A673 (cell line): ENCODE measurements around the gene COL4A6. TPM values are rescaled to one million over a fixed set of nuclear protein-coding genes. Genes with fewer than 3 reads are reported as not detected.
A peak's percentile ranks its signal among the peaks of the same experiment; 100 is the strongest.

Source experiments
- BruUV-seq: library from RNA; stranded (reverse); fragments of 400-500 nt; replicated peaks from 2 replicates; lab custom pipeline; 2021; lab: Mats Ljungman, UMichigan
- CTCF ChIA-PET: fragments of 300-600 bp; sonication (Branson Sonifier 250); formaldehyde crosslinking; loops from one replicate; lab custom pipeline; 2022; ENCODE audit warnings: antibody characterized with exemption; lab: Charles Lee
- POLR2A ChIA-PET: fragments of 300-600 bp; sonication (Branson Sonifier 250); formaldehyde crosslinking; loops from one replicate; lab custom pipeline; 2022; ENCODE audit warnings: antibody characterized with exemption; ENCODE audit not compliant: low non-redundant PET; lab: Charles Lee
- DNase-seq: peaks from one replicate; pipeline ENCODE4 v3.0.0-alpha.2; 2015; ENCODE audit warnings: low spot score
- H3K27ac ChIP-seq: fragments of 200-600 bp; sonication (generic); 2 replicates; pipeline ENCODE4 v1.5.1; 2016; ENCODE audit warnings: mixed run types, low read depth, mild to moderate bottlenecking, mixed read lengths, antibody characterized with exemption, low read length; ENCODE audit not compliant: poor library complexity, severe bottlenecking
- H3K27me3 ChIP-seq: fragments of 200-600 bp; sonication (generic); replicated peaks from 2 replicates; pipeline ENCODE4 v1.6.1; 2017; ENCODE audit warnings: mixed run types, low read depth, mild to moderate bottlenecking, mixed read lengths, antibody characterized with exemption, low read length; ENCODE audit not compliant: insufficient read depth, poor library complexity
- H3K36me3 ChIP-seq: fragments of 200-600 bp; sonication (generic); 2 replicates; pipeline ENCODE4 v1.6.1; 2016; ENCODE audit warnings: mixed run types, mild to moderate bottlenecking, mixed read lengths, antibody characterized with exemption, low read length; ENCODE audit not compliant: insufficient read depth, poor library complexity, severe bottlenecking
- H3K4me1 ChIP-seq: fragments of 200-600 bp; sonication (generic); 2 replicates; pipeline ENCODE4 v1.6.1; 2017; ENCODE audit warnings: mixed run types, mild to moderate bottlenecking, mixed read lengths, antibody characterized with exemption, low read length; ENCODE audit not compliant: insufficient read depth, poor library complexity, severe bottlenecking
- H3K4me3 ChIP-seq: fragments of 200-600 bp; sonication (generic); 2 replicates; pipeline ENCODE4 v1.5.1; 2016; ENCODE audit warnings: low read depth, mixed run types, mild to moderate bottlenecking, mixed read lengths, low read length; ENCODE audit not compliant: poor library complexity, severe bottlenecking
- H3K9me3 ChIP-seq: fragments of 200-600 bp; sonication (generic); 2 replicates; pipeline ENCODE4 v1.6.1; 2016; ENCODE audit warnings: mixed run types, low read depth, mild to moderate bottlenecking, mixed read lengths, antibody characterized with exemption, low read length; ENCODE audit not compliant: poor library complexity, severe bottlenecking
- EZH2 ChIP-seq: fragments of 200-600 bp; sonication (generic); IDR thresholded peaks from 2 replicates; pipeline ENCODE4 v1.6.1; 2017; ENCODE audit warnings: borderline replicate concordance, low read depth, mild to moderate bottlenecking, mixed read lengths, antibody characterized with exemption, low read length; ENCODE audit not compliant: poor library complexity, severe bottlenecking
- intact Hi-C: fragments of 100-400 bp; cut with micrococcal nuclease; formaldehyde crosslinking; loops from one replicate; pipeline ENCODE4 v1.10.0; 2022; ENCODE audit not compliant: unreplicated experiment
- total RNA-seq: library from RNA; stranded (reverse); gene quantifications from 2 replicates; pipeline ENCODE4 v1.2.3, GENCODE V29; 2021
- TF ChIP-seq, protein P1 (sequence below): fragments of 300-800, 200-600 bp; sonication (generic); conservative IDR thresholded peaks from 2 replicates; pipeline ENCODE4 v1.5.1; 2017; ENCODE audit warnings: low read depth, mild to moderate bottlenecking, antibody characterized with exemption, low read length, moderate library complexity, mixed read lengths

The COL4A6 gene
- total RNA-seq, 1 experiment from 2014 or later = not detected

DNA sequence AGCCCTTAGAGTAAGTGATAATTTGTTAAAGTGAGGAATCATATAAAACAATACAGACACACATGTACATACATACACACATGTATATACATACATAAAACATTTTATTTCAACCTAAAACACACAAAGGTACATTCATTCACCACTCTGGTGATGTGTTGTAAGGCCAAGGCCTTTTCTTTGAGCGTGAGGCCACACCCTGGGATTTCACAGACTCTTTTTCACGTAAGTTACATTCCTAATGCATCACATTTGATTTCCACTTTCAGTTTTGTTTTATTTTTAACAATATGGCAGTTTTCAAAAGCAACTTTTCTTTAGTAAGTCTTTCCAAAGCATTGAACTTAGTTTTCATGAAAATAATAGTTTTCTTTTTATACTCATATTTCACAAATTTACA lies 170.7 kb downstream of the COL4A6 start:
- H3K27ac ChIP-seq = no peak overlapping the region

DNA sequence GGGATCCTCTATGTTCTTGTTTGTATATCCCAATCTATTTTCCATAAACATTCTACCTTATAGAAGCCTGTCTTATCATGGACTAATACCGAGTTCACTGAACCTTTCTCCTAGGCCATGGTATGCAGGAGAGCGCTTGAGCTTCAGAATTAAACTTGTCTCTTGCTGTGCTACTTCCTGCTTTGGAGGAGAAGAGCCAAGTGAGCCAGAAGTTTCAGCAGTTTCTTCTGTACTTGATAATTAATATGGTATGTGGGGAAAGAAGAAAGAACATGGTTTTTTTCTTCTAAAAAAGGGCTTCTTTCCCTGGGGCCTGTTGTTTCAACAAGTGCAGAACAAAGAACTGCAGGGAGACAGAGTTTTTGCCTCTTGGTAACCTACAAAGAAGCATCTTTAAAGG lies 173.8 kb downstream of the COL4A6 start:
- POLR2A ChIA-PET = interaction anchor here (0.5 kb wide), 1 partner anchor 435 kb away, joined by 3 read pairs; no protein-coding TSS in a partner anchor
- Histone ChIP-seq H3K27ac (no peak overlapping the region), H3K4me3 (no peak overlapping the region), H3K36me3 (no peaks in the 10 kb centered on the region), H3K4me1 (no peaks in the 10 kb centered on the region), H3K27me3 (peaks cover 5% of the 10 kb centered on the region), H3K9me3 (no peaks in the 10 kb centered on the region)
- BruUV-seq = no TSS peak
- TF ChIP-seq, protein P1, sequence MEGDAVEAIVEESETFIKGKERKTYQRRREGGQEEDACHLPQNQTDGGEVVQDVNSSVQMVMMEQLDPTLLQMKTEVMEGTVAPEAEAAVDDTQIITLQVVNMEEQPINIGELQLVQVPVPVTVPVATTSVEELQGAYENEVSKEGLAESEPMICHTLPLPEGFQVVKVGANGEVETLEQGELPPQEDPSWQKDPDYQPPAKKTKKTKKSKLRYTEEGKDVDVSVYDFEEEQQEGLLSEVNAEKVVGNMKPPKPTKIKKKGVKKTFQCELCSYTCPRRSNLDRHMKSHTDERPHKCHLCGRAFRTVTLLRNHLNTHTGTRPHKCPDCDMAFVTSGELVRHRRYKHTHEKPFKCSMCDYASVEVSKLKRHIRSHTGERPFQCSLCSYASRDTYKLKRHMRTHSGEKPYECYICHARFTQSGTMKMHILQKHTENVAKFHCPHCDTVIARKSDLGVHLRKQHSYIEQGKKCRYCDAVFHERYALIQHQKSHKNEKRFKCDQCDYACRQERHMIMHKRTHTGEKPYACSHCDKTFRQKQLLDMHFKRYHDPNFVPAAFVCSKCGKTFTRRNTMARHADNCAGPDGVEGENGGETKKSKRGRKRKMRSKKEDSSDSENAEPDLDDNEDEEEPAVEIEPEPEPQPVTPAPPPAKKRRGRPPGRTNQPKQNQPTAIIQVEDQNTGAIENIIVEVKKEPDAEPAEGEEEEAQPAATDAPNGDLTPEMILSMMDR = no peak
- TF ChIP-seq EZH2 = no peak
- peak; percentile 34 for DNase-seq
- intact Hi-C loops = no loop called here
- CTCF ChIA-PET = no interaction called here

More for the DNA sequence above, 170.7 kb downstream of the COL4A6 start:
- TF ChIP-seq, protein P1 = no peak
- TF ChIP-seq EZH2 = no peak
- H3K4me1 ChIP-seq = no peaks in the 10 kb centered on the region
- BruUV-seq = no TSS peak
- CTCF ChIA-PET = no interaction called here
- intact Hi-C loops = no loop called here
- POLR2A ChIA-PET = no interaction called here
- H3K4me3 ChIP-seq = no peak overlapping the region
- H3K27me3 ChIP-seq = peaks cover 5% of the 10 kb centered on the region
- no peaks in the 10 kb centered on the region for H3K9me3 ChIP-seq
- H3K36me3 ChIP-seq = no peaks in the 10 kb centered on the region
- DNase-seq = no peak

DNA sequence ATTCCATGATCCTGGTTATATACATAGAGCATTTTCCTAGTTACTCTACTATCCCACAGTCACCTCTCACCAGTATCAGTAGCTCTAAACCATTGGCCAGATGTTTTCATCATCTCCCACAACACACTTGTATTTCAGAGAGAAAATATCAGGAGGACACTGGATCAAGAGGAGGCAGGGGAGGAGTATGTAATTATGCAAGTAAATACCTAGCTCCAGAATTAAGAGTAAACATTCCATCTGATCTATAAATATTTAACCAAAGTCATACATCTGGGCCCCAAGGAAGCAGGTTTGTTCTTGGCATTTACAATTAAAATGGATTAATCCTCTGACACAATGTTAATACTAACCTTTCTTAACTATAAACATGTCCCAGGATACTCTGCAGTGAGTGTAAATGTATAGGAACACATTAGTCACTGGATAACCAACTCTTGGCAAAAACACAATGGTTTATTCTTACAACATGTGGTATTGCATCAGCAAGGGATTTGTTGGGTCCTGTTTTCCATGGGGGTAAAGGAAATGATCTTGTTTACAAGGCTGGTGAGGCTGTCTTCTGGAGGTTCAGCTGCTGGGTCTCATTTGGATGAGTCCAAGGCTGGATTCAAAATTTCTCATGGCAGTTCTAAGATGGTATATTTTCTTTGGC lies 176.5 kb downstream of the COL4A6 start:
- H3K9me3 ChIP-seq = no peaks in the 10 kb centered on the region
- no peaks in the 10 kb centered on the region for H3K4me1 ChIP-seq
- POLR2A ChIA-PET = no interaction called here
- TF ChIP-seq EZH2 = no peak
- DNase-seq = peak; percentile 1
- intact Hi-C loops = no loop called here
- no peak overlapping the region for H3K27ac ChIP-seq
- no peaks in the 10 kb centered on the region for H3K36me3 ChIP-seq
- H3K27me3 ChIP-seq = peaks cover 5% of the 10 kb centered on the region
- BruUV-seq = no TSS peak
- CTCF ChIA-PET = no interaction called here
- H3K4me3 ChIP-seq = no peak overlapping the region

DNA sequence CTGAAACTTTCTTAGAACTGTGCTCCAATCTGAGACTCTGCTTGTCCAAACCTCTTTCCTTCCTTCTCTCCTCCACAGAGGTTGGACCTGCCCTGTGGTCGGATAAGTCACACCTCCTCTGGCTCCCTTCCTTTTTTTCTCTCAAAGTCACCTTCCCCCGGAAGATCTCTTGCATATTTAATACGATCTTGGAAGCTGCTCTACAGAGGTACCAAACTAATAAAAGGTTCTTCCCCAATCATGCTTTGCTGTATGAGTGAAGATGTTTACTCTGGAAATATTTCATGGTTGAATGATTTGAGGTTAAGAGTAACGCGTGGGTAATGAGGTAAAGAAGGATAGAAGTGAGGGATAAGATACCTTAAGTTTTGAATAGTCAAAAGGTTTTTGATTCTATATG lies 180.7 kb downstream of the COL4A6 start:
- TF ChIP-seq, protein P1 = no peak
- TF ChIP-seq EZH2 = no peak
- no peak overlapping the region for H3K27ac ChIP-seq
- H3K4me3 ChIP-seq = no peak overlapping the region
- ChIA-PET CTCF (no interaction called here), POLR2A (no interaction called here)
- H3K36me3 ChIP-seq = no peaks in the 10 kb centered on the region
- no peak for DNase-seq
- no peaks in the 10 kb centered on the region for H3K9me3 ChIP-seq
- H3K4me1 ChIP-seq = no peaks in the 10 kb centered on the region
- intact Hi-C loops = no loop called here
- H3K27me3 ChIP-seq = peaks cover 7% of the 10 kb centered on the region
- BruUV-seq = no TSS peak
